GDM1 (cell line): Measurements from ENCODE around the gene VSIR.

Experiments
- DNase-seq: peaks from one replicate; lab custom pipeline; 2025; lab: John Stamatoyannopoulos, UW

VSIR gene

DNA sequence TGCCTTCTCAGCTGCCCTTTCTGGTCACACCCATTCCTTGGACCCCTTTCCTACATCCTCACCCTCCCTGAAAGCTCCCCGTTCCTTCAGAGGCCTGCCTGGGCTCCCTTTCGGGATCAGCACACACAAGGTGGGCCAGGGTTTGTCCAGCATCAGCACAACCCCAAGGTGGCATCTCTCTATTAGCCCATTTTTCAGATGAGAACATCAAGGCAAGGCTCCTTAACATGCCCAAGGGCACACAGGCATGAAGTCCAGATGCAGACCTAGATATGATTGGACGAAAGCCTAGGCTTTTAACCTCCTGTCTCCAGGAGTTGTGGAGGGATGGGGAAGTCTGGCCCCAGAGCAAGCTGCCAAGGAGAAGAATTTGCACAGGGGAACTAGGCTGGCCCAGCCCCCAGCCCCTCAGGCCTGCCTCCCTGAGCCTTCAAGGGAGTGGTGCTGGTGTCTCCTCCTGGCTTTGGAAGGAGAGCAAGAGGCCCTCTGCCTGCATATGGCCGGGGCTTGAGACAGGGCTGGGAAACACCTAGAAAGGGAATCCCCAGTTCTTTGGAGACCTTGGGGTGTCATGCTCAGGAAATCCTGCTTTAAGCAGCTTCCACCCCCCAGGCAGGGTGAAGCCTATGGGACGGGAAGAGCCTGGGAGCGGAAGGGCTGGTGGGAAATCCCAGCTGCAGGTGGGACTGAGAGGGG is 9.0 kb upstream of the VSIR start:
- DNase-seq, result peak; percentile 32

DNA sequence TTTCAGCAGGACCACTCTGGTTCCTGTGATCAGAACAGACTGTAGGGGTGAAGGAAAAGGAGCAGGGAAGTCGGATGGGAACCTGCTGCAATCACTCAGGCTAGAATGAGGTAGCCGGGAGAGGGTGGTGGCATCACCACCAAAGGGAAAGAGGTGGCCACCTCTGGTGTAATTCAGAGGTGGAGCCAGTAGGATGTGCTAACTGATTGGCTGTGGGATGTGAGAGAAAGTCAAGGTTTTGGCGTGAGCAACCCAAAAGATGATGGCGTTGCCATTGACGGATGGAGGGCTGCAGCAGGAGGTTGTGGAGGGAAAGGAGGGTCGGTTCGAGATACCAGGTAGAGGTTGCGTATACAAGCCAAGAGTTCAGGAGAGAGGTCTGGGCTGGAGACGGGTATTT is 7.4 kb upstream of the VSIR start:
- DNase-seq, result no peak

DNA sequence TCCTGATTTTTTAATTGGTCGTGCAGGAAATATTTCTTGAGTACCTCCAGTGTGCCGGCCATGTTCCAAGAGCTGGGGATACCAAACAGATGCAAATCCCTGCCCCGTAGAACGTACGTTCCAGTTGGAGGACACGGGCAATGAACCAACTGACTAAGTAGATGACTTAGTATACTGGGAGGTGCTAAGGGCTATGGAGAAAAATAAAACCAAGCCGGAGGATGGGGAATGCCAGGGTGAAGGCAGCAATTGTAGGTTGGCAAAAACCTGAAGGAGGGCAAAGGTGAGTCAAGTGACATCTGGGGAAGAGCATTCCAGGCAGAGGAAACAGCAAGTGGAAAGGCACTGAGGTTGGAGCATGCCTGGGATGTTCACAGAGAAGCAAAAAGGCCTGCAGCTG is 6.8 kb upstream of the VSIR start:
- no peak for DNase-seq

DNA sequence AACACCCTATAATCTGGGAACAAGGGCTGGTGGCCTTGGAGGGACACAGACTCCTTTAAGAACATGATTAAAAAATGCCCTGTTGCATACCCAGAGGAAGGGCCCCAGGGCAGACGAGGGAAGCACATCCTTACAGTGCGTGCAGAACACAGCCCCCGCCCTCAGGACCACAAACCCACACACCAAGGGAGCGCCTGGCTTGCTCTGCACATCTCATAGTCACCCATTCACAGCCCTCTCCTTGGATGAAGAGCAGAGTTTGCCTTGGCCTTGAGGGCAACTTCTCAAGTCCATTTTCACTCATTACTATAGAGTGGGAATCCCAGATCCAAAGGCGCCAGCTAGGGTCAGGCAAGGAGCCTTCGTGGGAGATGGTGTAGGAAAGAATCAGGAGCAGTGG is 6.3 kb upstream of the VSIR start:
- peak; percentile 61 for DNase-seq

DNA sequence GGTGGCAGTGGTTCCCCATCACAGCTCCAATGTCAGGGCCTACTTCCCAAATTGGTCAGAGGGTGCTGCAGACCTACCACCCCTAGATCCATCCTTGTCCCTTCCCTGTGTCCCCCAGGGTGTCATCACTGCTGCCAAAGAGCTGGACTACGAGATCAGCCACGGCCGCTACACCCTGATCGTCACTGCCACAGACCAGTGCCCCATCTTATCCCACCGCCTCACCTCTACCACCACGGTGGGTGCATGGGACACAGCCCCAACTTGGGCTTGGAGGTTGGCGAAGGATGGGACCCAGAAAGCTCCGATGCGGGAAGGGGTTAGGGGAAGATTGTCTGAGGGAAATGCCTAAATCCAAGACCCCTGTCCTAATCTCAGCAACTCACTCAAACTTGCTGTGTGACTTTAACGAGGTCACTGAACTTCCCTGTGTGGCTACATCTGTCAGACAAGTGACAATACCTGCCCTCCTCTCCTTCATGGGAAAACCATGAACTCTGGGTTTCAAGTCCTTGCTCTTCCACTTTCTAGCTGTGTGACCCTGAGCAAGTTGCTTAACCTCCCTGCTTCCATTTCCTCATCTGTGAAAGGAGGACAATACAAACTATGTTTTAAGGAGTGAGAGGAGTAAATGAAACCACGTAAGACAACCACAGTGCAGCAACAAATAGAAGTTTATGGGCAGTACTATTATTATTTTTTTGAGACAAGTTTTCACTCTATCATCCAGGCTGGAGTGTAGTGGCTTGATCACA is 4.9 kb upstream of the VSIR start:
- no peak for DNase-seq

DNA sequence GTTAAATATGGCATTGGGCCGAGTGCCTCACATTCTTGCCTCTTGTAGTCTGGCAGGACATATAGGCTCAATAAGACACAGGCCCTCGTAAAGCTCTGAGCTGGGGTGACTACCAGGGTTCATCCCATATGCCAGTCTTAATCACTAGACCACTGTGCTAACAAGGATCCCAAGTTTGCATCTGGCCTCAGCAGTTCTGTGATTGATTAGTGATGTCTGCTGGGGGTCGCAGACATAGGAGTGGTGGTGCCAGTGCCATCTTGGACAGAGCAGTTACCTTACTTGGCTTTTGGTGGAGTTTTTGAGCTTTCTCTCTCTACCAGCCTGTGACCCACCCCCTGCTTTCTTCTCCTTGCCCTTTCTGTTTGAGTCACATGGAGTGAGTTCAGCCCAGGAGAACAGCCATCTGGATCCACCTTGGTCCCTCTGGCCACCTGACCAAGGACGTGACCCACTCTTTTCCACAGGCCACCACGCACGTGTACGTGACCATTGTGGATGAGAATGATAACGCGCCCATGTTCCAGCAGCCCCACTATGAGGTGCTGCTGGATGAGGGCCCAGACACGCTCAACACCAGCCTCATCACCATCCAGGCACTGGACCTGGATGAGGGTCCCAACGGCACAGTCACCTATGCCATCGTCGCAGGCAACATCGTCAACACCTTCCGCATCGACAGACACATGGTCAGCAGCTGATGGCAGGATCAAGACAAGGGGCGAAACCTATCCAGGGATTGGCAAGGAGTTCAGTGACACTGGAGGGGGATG is 4.1 kb upstream of the VSIR start:
- DNase-seq, result no peak

DNA sequence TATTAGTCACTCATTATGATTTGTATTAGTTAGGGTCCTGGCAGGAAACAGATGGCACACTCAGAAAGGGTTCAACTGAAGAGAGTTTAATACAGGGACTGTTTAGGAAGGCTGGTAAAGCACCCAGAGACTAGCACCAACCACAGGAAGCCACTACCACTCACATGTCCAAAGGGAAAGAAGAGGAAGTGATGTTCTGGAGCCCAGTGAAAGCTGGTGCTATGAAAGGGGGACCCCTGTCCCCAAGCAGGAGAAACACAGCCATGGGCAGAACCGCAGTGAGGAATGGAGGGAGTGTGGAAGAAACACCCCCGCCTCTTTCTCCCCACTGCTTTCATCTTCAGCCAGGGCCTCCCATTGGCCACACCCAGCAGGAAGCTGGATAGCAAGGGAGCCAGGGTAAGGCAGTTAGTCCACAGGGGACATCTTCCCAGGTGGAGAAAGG is 3.2 kb upstream of the VSIR start:
- DNase-seq, result peak; percentile 76

DNA sequence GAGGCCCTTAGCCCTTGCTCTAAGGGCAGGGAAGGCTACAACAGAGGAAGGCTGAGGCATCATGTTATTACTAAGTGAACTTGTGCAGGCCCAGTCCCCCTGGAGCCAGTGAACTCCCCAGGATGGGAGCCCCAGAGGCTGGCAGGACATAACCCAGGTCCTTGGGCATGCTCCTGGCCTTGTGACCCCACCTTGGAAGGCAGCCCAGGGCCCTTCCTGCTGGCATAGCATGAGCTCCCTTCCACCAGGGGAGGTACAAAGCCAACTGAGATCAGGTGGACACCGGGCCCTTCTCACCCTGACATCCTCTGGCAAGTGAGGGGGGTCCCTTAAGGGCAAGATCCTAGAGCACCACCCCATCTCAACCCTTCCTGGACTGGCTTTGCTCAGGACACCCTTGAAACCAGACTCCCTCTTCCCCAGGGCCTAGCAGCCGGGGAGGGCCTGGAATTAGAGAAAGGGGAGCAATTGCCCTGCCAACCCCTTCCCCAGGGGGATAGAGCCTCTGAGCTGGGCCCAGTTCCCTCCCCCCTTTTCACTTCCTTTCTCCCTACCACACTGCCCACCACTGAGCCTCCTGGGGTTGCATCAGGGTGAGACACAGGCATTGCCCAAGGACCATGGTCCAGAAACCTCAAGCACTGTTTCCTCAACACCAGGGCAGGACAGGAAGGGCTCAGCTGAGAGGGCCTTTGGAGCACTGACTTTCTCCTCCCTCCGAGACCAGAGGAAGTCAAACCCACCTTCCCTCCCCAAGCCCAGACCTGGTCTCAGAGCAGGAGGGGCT is 1.8 kb upstream of the VSIR start:
- DNase-seq, result peak; percentile 67

DNA sequence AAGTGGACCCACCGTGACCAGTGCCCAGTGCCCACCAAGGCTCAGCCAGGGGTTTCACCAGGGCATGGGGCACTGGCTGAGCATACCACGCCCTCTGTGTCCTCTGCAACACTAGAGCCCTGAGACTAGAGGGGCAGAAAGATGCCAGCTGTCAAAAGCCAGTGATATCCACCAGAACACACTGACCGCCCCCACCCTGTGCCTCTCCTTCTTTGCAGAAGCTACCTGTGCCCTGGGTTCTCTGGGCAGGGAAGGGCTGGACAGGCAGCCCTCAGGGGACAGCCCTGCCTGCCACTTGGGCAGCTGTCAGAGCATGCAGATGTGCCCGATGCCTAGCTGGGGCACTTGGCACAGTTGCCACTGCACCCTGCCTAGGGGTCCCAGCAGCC is 494 bp downstream of the VSIR start:
- DNase-seq, result no peak

DNA sequence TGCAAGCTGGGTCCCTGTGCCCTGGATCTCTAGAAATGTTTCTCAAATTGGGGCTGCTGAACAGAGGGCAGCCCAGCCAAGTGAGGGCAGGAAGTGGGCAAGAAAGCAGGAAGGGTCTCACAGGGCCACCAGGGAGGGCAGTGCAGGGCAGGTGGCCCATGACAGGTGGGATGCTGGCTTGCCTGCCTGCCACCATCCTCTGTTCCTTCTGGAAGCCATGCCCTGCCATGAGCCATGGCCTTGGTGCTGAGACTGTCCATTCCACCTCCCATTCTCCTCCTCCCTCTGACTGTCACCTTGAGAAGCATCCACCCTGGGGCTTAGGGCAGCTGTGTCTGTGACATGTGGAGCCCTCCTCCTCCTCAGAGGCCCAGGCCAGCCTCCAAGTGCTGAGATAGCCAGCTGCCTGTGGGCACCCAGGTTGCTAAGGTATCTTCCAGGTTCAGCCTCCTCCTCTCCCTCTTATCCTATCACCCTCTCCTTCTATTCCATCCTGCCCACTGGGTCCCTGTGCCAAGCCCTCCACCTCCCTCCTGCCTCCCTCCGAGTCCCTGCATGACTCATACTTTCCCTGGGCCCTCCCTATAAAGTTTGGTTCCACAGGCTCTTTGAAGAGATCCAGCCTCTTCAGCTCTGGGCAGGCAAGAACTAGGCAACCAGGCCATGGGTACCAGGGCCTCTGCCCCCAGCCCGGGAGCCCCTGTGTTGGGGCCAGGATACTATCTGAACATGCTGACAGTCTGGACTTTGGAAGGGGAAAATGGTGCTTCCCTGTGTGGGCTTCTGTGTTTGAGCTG is 1.3 kb downstream of the VSIR start:
- DNase-seq, result no peak

DNA sequence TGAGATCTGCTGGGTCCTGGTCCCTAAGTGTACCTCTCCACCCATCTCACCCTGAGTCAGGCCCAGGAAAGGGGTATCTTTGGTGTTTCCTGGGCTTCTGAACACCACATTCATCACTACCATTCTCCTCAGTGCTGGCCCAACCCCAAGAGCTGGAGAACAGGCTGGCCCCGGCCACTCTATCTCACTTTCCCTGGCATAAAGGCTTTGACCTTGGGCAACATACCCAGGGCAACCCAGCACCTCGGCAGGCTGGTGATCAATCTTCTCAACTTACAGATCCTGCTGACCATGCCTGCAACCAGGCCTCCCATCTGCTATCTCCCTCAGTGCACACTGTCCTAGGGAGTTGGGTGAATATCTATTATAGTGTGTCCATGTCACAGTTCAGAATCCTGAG is 2.1 kb downstream of the VSIR start:
- DNase-seq, result no peak

DNA sequence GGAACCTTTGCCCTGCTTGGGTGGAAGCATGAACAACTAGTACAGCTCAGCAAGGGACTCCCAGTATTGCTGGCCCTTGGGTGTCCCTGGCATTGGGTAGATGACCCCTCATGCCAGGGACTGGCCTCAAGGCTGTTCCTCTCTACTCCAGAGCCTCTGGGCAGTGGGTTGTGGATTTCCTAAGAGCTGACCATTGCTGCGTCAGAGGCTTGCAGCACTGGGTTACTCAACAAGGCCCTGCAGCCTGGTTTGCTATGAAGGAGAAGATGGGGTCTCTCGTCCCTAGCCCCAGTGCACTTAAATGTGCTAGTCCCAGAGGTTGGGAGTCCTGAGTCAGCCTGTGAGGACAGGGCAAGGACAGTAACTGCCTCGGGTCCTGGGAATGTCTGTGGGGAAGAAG is 2.5 kb downstream of the VSIR start:
- no peak for DNase-seq

DNA sequence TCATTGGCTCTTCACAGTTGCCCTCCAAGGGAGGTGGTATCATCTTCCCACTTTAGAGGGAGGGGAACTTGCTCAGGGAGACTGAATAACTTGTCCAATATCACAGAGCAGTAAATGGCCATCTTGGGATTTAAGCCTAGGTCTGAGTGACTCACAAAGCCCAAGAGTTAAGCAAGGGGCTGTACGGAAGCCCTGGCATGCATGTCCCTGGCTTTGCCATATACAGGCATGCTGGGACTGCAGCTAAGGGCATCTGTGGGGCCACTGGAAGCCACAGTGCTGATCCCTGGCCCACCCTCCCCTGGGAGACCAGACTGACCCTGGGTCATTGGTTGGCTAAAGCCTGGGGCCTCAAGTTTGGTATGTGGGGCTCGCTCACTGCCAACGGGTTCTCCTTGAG is 3.1 kb downstream of the VSIR start:
- no peak for DNase-seq

DNA sequence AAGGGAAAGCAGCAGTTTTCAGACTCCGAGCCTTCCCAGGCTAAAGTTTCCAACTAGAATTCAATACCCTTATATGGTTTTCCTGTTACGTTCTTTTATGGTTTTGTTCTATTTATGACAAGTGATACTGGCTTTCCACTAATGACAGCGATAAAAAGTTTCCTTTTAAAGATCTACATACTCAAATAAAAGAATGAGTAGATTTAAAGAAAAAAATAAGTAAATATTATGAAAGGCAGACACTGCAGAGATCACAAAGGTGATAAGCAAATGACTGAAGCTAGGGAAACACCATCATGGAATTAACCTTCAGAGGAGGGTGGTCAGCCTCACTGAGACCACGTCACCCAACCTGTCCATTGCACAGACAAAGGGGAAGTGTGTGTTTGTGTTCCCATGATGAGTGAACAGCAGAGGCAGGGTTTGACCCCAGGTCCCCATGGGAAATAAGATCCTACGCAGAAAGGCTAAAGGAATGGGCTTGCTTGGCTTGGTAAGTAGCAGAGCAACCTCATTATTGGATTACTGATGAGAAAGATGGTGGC is 4.0 kb downstream of the VSIR start:
- DNase-seq, result no peak

DNA sequence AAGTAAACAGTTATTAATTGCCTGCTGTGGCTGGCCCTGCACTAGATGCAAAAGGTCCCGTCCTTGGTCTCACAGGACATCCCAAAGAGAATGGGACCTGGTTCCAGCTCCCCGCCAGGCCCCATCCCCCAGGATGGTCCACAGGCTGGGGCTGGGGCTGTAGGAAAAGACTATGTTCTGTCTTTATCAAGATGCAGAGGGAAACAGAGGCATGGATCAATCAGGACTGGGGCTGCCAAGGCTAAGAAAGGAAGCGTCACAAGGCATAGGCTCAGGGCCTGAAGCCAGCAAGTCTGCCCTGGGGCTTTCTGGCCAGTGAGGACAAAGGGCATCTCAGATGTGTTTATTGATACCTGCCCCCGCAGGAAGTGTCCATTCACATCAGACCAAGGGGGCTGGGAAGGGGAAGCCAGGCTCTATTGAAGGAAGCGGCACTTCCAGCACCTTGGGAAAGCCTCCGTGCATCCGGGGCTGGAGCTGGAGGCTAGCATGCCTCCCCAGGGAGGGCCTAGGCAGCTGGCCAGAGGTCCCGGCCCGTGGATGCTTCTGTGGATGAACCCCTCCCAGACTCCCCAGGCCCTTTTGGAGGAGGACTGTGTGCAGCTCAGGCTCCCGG is 5.8 kb downstream of the VSIR start:
- DNase-seq, result no peak

DNA sequence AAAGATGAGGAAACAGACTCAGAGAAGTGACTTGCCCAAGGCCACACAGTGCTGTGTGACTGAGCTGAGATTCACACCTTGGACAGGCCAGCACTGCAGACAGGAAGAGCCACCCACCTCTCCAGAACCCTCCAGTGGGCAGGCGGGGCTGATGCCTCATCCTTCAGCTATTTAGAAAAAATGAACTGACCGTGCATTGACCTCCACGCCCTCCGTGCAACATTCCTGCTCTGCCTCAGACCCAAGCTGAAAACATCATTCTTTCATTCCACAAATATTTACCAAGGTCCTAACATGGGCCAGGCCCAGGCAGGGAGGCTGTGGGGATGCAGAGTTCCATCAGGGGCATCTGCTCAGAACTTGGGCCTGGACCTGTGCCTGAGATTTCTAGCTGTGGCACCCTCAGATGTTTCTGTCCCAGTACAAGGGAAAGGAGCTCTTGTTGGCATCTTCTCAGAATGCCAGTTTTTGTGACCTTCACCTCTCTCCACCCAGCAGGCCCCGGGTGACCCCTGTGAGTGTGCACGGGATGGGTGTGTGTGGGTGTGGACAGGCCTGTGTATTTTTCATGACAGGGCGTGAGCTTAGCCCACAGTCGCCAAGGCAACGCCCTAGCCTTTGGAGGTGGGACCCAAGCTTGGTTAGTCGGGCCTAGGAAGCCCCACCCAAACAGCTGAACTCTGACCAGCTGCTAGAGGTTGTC is 6.5 kb downstream of the VSIR start:
- DNase-seq, result no peak

DNA sequence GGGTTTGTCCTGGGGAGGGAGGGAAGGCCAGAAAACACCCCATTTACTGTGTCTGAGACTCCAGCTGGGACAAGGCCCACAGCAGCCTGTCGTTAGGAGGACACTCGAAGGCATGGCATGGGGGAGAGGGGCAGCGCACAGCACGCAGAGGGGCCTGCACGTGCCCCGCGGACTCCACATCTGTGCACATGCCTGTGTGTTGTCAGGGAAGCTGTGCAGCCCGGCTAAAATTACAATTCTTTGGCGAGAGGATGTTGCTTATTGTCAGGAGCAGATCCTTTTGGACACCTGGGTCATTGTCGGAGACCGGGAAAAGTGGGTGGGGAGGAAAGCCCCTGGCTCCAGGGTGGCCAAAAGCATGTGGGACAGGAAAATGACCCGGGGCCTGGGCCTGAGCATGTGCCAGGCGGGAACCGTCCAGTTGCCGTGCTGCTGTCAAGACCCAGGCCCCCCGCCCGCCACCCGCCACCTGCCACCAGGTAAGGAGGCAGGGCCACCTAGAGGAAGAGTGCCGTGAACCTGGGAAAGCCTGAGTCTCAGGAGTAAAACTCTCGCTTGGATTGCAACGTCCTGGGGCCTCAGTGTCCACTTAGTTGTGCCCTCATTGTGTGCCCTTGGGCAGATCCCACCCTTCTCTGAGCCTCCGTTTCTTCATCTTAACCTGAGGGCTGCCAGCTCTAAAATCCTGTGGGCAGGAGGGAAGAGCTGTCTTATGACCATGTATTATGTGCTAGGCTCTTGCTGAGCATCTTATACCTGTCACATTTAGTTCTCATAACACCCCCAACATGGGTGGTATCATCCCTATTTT is 7.2 kb downstream of the VSIR start:
- DNase-seq, result no peak

DNA sequence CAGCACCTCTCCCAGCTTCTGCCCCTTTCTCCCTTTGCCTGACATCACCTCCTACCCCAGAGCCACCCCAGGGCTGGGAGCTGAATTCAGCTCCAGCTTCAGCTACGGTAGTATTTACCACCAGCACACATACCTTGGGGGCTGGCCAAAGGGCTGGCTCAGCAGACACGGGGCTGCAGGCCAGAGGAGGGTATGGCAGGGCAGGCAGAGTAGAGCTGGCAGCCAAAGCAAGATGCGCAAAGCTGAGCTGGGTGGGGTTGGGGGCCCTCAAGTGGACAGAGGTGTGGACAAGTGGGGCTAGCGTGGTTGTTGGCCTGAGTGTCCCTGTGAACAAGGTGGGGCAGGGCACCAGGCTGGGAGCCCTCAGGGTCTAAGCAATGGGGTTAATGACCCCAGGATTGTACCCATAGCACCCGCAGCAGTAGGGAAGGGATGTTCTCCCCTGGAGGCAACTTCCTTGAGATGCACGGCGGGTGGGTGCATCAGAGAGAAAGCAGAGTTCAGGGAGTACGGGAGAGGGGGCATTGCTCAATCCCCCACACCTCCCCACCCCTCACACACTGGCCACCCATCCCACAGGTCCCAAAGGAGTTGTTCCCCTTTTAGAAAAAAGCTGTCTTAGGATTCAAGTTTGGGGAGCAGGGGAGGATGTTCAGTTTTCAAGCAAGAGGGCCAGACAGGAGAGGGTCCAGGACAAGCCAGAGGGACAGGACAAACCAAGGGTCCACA is 8.0 kb downstream of the VSIR start:
- no peak for DNase-seq
